ENCODE results near the gene ARL14EP.

GRCh38 chr11:30360741-30361140, 37.8 kb downstream of the ARL14EP start:
- TF ChIP-seq RAD21 (IDR thresholded peaks at IDR 0.05 in 1 of 2, conservative IDR thresholded peaks at IDR 0.05 in 1 of 2; ENCODE audit: low read depth in 2 of 2, low read length in 2 of 2): no peak
- no peak for TF ChIP-seq EZH2 (IDR thresholded peaks at IDR 0.05; ENCODE audit: low read depth, low read length, severe bottlenecking)
- no peak for TF ChIP-seq EP300 (IDR thresholded peaks at IDR 0.05; ENCODE audit: borderline replicate concordance in 1 of 2, low read depth in 2 of 2, low read length in 2 of 2)
- TF ChIP-seq POLR2AphosphoS5 (IDR thresholded peaks at IDR 0.05; ENCODE audit: low read depth, low read length): no peak
- TF ChIP-seq ATF3 (IDR thresholded peaks at IDR 0.05; ENCODE audit: insufficient read depth, low read depth, low read length): no peak
- TF ChIP-seq CTCF (IDR thresholded peaks at IDR 0.05; ENCODE audit: control extremely low read depth in 1 of 3, insufficient read depth in 1 of 3, low read depth in 1 of 3, low read length in 3 of 3): no peak
- TF ChIP-seq CHD2 (IDR thresholded peaks at IDR 0.05; ENCODE audit: low read length): no peak
- no peak for TF ChIP-seq SIRT6 (IDR thresholded peaks at IDR 0.05; ENCODE audit: low read length)

All from H1 (cell line).